Measurements from ENCODE around the gene FAM83D.

- TF ChIP-seq CTCF (IDR thresholded peaks at IDR 0.05) (no peak), POLR2A (IDR thresholded peaks at IDR 0.05) (no peak)
Measured at GRCh38 chr20:38893056-38893564, 33.1 kb upstream of the FAM83D start.
